ENCODE measurements around the gene IFNGR2. TPM values are rescaled to one million over a fixed set of nuclear protein-coding genes. Genes with fewer than 3 reads are reported as not detected.

Gene IFNGR2
- total RNA-seq, 1 experiment from 2014 or later, result 37.8 TPM

Other genes with a start within 250 kb of the IFNGR2 start
- 2.8 and 3.6 TPM in 2 replicates for gene IFNAR2, start 173.5 kb upstream of the IFNGR2 start, total RNA-seq (2014; rRNA removed; shearing (Covaris generic))
- gene IL10RB, start 137.0 kb upstream of the IFNGR2 start, total RNA-seq (2014; rRNA removed; shearing (Covaris generic)), result 5.0 and 6.7 TPM in 2 replicates
- gene IFNAR1, start 78.4 kb upstream of the IFNGR2 start, total RNA-seq (2014; rRNA removed; shearing (Covaris generic)), result 1.2 and 1.6 TPM in 2 replicates
- 8.5 and 13.0 TPM in 2 replicates for gene TMEM50B, start 76.6 kb downstream of the IFNGR2 start, total RNA-seq (2014; rRNA removed; shearing (Covaris generic))
- 1.0 and 1.4 TPM in 2 replicates for gene DNAJC28, start 88.3 kb downstream of the IFNGR2 start, total RNA-seq (2014; rRNA removed; shearing (Covaris generic))
- gene GART, start 138.7 kb downstream of the IFNGR2 start, total RNA-seq (2014; rRNA removed; shearing (Covaris generic)), result 144 and 153 TPM in 2 replicates
- 73.8 and 89.9 TPM in 2 replicates for gene SON, start 139.6 kb downstream of the IFNGR2 start, total RNA-seq (2014; rRNA removed; shearing (Covaris generic))
- 37.6 and 38.6 TPM in 2 replicates for gene DONSON, start 185.3 kb downstream of the IFNGR2 start, total RNA-seq (2014; rRNA removed; shearing (Covaris generic))
- 8.3 and 20.0 TPM in 2 replicates for gene CRYZL1, start 238.3 kb downstream of the IFNGR2 start, total RNA-seq (2014; rRNA removed; shearing (Covaris generic))
- gene ITSN1, start 239.1 kb downstream of the IFNGR2 start, total RNA-seq (2014; rRNA removed; shearing (Covaris generic)), result 44.3 and 88.6 TPM in 2 replicates